Suprapubic skin (tissue), 3 donors: ENCODE results near the gene TNRC6B.

Source experiments
- EP300 ChIP-seq: sonication (generic); formaldehyde crosslinking; IDR thresholded peaks from one replicate; pipeline ENCODE4 v1.6.1; 2017; ENCODE audit warnings: antibody characterized with exemption
- POLR2A ChIP-seq, 2 donors: fragments of 450-650 bp; IDR thresholded peaks; one replicate each; pipeline ENCODE4 v1.6.1; 2017; ENCODE audit warnings: antibody characterized with exemption in 2 of 2, mild to moderate bottlenecking in 2 of 2, moderate library complexity in 2 of 2
- TF ChIP-seq, protein P1 (sequence below), 2 donors: fragments of 200-600 bp in 1 of 2; fragments of 450-650 bp in 1 of 2; sonication (generic) in 1 of 2; IDR thresholded peaks; one replicate each; pipeline ENCODE4 v1.5.1; 2016 to 2019; ENCODE audit warnings: antibody characterized with exemption in 2 of 2, mild to moderate bottlenecking in 1 of 2, moderate library complexity in 1 of 2

DNA sequence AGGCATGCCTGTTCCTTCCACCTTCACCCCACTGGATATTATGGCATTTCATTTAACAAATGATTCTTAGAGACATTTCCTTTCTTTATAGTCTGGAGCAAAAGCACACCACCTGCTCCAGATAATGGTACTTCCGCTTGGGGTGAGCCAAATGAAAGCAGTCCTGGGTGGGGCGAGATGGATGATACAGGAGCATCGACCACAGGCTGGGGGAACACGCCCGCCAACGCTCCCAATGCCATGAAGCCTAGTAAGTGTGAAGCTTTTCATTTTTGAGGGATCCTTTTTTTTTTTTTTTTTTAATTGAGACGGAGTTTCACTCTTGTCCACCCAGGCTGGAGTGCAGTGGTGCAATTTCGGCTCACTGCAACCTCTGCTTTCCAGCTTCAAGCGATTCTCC is 92.3 kb downstream of the TNRC6B start:
- TF ChIP-seq, protein P1, sequence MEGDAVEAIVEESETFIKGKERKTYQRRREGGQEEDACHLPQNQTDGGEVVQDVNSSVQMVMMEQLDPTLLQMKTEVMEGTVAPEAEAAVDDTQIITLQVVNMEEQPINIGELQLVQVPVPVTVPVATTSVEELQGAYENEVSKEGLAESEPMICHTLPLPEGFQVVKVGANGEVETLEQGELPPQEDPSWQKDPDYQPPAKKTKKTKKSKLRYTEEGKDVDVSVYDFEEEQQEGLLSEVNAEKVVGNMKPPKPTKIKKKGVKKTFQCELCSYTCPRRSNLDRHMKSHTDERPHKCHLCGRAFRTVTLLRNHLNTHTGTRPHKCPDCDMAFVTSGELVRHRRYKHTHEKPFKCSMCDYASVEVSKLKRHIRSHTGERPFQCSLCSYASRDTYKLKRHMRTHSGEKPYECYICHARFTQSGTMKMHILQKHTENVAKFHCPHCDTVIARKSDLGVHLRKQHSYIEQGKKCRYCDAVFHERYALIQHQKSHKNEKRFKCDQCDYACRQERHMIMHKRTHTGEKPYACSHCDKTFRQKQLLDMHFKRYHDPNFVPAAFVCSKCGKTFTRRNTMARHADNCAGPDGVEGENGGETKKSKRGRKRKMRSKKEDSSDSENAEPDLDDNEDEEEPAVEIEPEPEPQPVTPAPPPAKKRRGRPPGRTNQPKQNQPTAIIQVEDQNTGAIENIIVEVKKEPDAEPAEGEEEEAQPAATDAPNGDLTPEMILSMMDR (IDR thresholded peaks at IDR 0.05): no peak
- no peak for TF ChIP-seq EP300
- no peak for TF ChIP-seq POLR2A (IDR thresholded peaks at IDR 0.05)
